GM21447 (cell line): ENCODE results near the gene TMEM59L.

Experiments
- ATAC-seq: cut with Tn5 transposase; IDR thresholded peaks from one replicate; pipeline ENCODE4 v1.9.1; 2021; ENCODE audit not compliant: unreplicated experiment

Gene TMEM59L

GRCh38 chr19:18656337-18657086 lies 43.8 kb downstream of the TMEM59L start:
- no peak for ATAC-seq

- ATAC-seq = no peak
These were observed 45.1 kb downstream of the TMEM59L start for GRCh38 chr19:18657590-18658365.

- ATAC-seq = no peak
These were observed 45.7 kb downstream of the TMEM59L start for GRCh38 chr19:18658366-18658855.

DNA sequence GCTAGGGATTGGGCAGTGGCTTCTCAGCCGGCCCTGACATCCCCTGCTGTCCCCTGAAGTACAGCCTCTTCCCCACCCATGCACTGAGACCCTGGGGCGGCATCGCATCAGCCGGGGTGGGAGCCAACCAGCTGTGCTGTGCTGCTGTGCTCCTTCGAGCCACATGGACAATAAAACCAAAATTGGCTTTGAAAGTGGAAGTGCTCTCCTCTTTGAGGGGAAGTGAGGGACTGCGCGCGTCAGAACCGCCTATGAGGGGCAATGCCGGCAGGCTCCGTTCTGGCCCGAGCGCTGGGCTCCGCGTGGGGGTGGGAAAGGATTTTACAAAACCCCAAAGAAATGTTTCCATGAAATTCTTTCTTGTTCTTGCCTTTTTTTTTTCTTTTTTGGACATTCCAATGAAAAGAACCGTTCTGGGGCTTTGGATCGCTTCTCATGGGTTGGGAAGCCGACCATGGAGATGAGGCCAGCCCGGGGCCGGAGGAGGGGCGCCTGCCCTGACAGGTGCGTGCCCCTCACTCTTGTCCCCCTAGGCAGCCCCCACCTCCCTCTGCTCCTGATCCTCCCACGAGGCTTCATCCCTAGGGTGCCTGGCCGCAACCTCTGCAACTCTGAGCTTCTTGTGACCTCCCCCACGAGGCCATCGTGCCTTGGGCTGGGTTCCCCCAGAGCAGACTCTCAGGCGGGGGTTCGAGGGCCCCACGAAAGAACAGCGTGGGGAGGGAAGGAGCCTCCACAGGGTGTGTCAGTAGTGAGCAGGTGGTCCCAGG lies 46.8 kb downstream of the TMEM59L start:
- no peak for ATAC-seq

DNA sequence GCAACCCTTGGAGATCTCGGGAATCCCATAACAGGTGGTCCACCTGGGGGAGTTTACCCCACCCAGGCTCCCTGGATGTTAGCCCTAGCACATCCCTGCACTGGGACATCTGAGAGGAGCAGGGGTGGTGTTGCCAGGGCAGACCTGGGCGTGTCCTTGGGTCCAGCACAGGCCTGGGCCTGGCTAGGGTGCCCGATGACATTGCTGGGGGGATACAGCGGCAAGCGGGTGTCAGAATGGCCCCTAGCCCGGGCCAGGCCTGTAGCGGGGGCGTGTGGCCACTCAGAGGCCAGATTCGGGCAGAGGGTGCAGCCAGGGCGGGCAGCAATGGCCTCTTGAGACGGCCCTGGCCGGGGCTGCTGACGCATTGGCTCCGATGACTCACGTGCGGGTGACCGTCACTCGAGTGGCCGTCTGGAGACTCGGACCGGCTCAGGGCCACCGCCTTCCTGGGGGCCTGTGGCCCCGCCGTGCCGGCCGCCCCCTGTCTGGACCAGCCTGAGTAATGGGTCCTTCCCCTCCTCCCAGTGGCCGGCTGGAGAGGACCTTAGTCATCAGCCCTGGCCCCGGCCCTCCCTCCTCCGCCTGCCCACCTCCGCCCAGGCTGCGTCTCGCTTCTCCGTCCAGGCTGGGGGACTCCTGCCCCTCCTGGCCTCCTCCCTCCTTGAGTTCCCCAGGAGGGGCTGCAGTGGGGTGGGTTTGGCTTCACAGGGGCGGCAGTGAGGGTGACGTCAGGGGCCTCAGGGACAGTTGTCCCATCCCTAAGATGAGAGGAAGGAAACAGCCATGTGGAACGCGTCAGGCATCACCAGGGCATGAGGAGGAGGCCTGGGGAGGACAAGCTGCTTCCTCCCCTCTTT lies 47.6 kb downstream of the TMEM59L start:
- ATAC-seq = no peak

DNA sequence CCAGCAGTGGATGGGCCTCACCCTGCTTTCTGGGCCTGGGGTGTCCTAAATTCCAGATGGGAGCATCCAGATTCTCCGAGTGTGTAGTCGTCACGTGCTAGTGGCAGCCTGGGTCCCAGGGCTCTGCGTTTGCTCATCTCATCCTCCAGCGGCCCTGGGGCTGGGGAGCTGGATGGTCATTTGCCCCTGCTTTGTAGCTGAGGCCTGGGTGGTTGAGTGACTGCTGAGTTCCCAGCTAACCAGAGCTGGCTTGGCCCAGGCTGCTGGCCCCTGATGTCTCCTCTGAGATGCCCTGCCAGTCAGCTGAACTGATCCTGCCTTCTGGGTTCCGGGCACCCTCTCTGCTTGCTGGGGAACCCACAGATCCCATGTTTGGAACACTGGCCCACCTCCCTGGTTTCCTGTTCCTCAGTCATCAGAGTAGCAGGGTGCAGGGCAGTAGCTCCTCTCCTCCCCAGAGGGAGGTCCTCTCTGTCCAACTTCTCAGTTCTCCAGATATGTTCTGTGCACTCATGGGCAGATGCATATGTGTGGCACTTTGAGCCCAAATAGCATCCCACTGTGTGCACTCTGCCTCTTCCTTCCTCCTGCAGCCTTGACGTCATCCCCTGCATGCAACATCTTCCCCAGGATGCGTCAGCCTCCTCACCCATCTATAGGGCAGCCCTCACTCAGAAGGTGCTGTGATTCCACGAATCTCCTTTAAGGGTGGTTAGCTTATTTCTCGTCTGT lies 48.4 kb downstream of the TMEM59L start:
- no peak for ATAC-seq

DNA sequence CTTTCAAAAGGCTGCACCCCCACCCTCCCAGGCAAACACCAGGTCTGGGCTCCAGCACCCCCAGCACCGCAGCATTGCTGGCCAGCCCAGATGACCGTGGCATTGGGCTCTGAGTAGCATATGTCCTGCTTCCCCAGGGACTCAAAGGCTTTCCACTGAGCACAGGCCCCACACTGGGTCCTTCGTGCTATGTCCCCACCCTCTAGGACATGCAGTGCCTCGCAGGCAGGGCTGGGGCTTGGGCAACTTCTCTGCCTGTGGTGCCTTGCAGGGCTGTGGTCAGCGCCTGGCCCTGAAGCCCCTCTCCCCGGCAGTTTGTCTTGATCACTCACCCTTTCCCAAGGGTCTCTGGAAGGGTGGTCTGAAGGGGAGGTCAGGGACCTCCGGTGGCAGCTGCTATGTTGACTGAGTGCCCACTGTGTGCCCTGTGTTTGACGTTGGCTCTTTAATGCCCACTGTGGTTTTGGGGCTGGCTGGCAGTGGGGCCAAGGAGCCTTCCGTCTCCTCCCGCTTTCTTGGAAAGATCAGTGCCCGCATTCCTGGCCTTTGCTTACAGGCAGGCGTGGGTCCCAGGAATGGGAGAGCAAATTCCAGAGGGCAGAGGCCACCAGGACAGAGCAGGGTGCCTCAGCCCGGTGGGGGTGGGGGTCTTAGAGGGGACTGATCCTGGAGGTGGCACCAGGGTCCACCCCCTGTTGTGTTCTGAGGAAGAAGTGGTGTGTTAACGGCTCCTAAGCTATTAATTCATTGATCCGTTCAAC lies 50.5 kb downstream of the TMEM59L start:
- ATAC-seq = no peak

- no peak for ATAC-seq
These were observed 51.4 kb downstream of the TMEM59L start for GRCh38 chr19:18663940-18664530.

DNA sequence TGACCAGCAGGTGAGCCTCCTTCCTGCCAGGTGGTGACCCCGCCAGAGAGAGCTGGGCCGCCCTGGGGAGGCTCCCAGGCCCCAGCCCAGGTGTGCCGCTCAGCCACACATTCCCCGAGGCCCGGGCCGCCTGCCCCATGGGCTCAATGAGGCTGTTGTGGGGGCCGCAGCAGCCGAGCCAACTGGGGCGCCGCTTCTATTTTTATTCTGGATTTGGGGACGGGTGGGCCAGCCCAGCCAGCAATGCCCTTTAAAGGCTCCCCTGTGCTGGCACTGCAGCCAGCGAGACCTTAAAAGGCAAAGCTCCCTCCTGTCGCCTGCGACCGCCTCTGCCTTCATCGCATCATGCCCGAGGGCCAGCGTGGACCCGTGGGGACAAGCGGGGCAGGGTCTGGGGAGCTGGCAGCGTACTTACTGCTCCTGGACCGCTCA lies 53.1 kb downstream of the TMEM59L start:
- no peak for ATAC-seq

DNA sequence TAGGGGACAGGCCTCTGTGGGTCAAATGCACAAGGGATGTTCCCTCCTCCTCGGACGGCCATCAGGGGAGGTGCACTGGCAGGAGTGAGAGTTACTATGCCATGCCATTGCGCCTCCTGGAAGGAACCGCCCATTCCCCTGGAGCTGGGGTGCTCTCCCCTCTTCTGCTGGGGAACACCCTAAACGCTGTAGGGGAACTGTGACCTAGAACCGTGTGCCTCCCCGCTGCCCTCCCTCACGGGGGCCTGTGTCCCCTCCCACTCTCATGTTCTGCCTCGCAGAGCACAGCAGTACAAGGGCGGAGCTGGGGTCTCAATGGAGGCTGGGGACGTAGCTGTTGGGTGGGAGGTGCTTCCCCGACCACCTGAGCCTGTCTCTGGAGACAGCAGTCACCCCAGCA lies 53.6 kb downstream of the TMEM59L start:
- no peak for ATAC-seq

DNA sequence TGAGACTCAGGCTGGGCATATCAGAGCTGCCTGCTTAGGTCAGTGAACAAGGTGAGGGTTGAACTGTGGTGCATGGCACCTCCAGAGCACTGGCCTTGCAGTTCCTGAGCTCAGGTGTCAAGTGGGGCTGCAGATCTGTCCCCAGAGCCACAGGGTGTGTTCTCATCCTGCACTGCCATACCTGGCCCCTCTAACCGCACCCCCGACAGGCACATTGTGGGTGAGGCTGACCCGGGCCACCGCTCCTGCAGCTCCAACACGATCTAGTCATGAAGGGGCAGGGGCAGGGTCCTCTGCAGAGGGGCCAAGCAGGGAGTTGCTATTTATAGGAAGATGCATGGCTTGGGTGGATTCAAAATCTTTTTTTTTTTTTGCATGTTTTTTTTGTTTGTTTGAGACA lies 54.1 kb downstream of the TMEM59L start:
- no peak for ATAC-seq

GRCh38 chr19:18667531-18668251 lies 55.0 kb downstream of the TMEM59L start:
- ATAC-seq = no peak

- no peak for ATAC-seq
These were observed 55.6 kb downstream of the TMEM59L start for GRCh38 chr19:18668252-18668631.

GRCh38 chr19:18668744-18669523 lies 56.3 kb downstream of the TMEM59L start:
- ATAC-seq = no peak

GRCh38 chr19:18669524-18669817 lies 56.8 kb downstream of the TMEM59L start:
- no peak for ATAC-seq

- no peak for ATAC-seq
These were observed 57.2 kb downstream of the TMEM59L start for GRCh38 chr19:18669883-18670282.

DNA sequence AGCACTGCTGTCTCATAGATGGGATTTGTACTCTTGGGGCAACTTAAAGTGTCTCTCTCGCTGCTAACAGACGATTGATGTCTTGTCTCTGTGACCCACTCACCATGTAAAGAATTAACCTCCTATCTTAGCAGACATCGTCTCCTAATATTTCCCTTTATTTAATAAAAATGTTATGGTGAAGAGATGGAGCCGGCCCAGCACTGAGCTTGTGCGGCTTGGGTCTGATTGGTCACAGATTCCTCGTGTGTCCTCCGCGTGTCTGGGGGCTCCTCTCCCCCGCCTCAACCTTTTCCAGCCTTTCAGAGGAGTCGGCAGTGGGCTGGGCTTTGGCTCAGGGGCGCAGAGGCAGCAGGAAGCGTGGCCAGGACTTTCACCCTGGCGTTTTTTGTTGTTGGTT lies 57.6 kb downstream of the TMEM59L start:
- no peak for ATAC-seq
